ENCODE data around the gene ZNF827.
A peak's percentile ranks its signal among the peaks of the same experiment; 100 is the strongest.

Gene ZNF827

GRCh38 chr4:145934434-145935047 lies 4.1 kb downstream of the ZNF827 start:
- DNase-seq, result peak; percentile 33

- no peak for DNase-seq
These were observed 5.5 kb downstream of the ZNF827 start for GRCh38 chr4:145933134-145933533.

- DNase-seq, result no peak
These were observed 7.2 kb downstream of the ZNF827 start for GRCh38 chr4:145931403-145931802.

- DNase-seq, result no peak
These were observed 8.0 kb downstream of the ZNF827 start for GRCh38 chr4:145930592-145930991.

GRCh38 chr4:145929415-145930178 lies 9.0 kb downstream of the ZNF827 start:
- DNase-seq, result no peak

- DNase-seq, result no peak
These were observed 9.9 kb downstream of the ZNF827 start for GRCh38 chr4:145928748-145929147.

- no peak for DNase-seq
These were observed 11.6 kb downstream of the ZNF827 start for GRCh38 chr4:145927030-145927429.

- DNase-seq, result no peak
These were observed 17.4 kb downstream of the ZNF827 start for GRCh38 chr4:145921231-145921630.

- DNase-seq, result no peak
These were observed 18.4 kb downstream of the ZNF827 start for GRCh38 chr4:145920205-145920604.

GRCh38 chr4:145912376-145912775 lies 26.2 kb downstream of the ZNF827 start:
- DNase-seq, result no peak

GRCh38 chr4:145909773-145910172 lies 28.9 kb downstream of the ZNF827 start:
- no peak for DNase-seq

- no peak for DNase-seq
These were observed 29.3 kb downstream of the ZNF827 start for GRCh38 chr4:145909281-145909715.

- DNase-seq, result no peak
These were observed 30.8 kb downstream of the ZNF827 start for GRCh38 chr4:145907812-145908211.

- no peak for DNase-seq
These were observed 31.2 kb downstream of the ZNF827 start for GRCh38 chr4:145907390-145907789.

- no peak for DNase-seq
These were observed 34.0 kb downstream of the ZNF827 start for GRCh38 chr4:145904413-145905177.

GRCh38 chr4:145902522-145902921 lies 36.1 kb downstream of the ZNF827 start:
- DNase-seq, result no peak

- DNase-seq, result no peak
These were observed 38.6 kb downstream of the ZNF827 start for GRCh38 chr4:145899886-145900460.

- no peak for DNase-seq
These were observed 39.6 kb downstream of the ZNF827 start for GRCh38 chr4:145898926-145899531.

- no peak for DNase-seq
These were observed 40.2 kb downstream of the ZNF827 start for GRCh38 chr4:145898466-145898865.

GRCh38 chr4:145895056-145895455 lies 43.6 kb downstream of the ZNF827 start:
- no peak for DNase-seq

- no peak for DNase-seq
These were observed 46.7 kb downstream of the ZNF827 start for GRCh38 chr4:145891958-145892357.

- DNase-seq, result no peak
These were observed 47.9 kb downstream of the ZNF827 start for GRCh38 chr4:145890689-145891088.
